Muscle layer of colon (tissue), 2 donors: ENCODE measurements around the gene GARNL3.

Experiments used
- H3K27ac ChIP-seq: one replicate; pipeline ENCODE4 v1.7.0; 2013; ENCODE audit warnings: low read depth, mild to moderate bottlenecking, low read length, moderate library complexity
- H3K27me3 ChIP-seq, 2 donors: one replicate each; pipeline ENCODE4 v1.7.0; 2013; ENCODE audit warnings: low read length in 2 of 2, mild to moderate bottlenecking in 2 of 2; ENCODE audit not compliant: insufficient read depth in 2 of 2, control insufficient read depth in 1 of 2
- H3K36me3 ChIP-seq: one replicate; pipeline ENCODE4 v1.7.0; 2013; ENCODE audit warnings: mild to moderate bottlenecking, low read length; ENCODE audit not compliant: insufficient read depth
- H3K4me1 ChIP-seq: one replicate; pipeline ENCODE4 v1.7.0; 2013; ENCODE audit warnings: mild to moderate bottlenecking, low read length; ENCODE audit not compliant: insufficient read depth
- H3K4me3 ChIP-seq, 2 donors: one replicate each; pipeline ENCODE4 v1.7.0; 2013; ENCODE audit warnings: low read length in 2 of 2, low read depth in 1 of 2, mild to moderate bottlenecking in 1 of 2, moderate library complexity in 1 of 2
- H3K9ac ChIP-seq: one replicate; pipeline ENCODE4 v1.7.0; 2013; ENCODE audit warnings: low read length
- H3K9me3 ChIP-seq: one replicate; pipeline ENCODE4 v1.7.0; 2013; ENCODE audit warnings: mild to moderate bottlenecking, low read length
- donor health status: abdominal sarcoma.
- donor health status: Adenocarcinoma of cecum.

GARNL3 gene

DNA sequence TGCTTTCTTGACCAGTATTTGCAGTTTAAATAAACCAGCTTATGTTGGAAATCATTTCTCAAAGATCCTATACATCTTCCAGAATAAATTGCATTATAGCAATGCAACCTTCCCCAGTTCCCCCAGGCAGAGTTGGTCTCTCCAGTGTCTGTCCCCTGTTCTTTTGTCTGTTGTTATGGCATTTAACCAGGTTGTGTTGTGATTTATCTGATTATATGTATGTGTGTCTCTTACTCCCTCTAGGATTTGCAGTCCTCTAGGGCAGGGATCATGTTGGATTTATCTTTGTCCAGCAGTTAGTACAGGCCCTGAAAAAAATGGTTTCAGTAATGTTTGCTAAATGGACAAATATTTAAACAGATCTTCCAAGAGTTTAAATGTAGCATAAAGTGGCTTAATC lies 17.3 kb downstream of the GARNL3 start:
- Histone ChIP-seq H3K27me3 (no peaks in the 10 kb centered on the region), H3K4me3 (no peak overlapping the region), H3K9me3 (no peaks in the 10 kb centered on the region), H3K27ac (no peak overlapping the region), H3K4me1 (no peaks in the 10 kb centered on the region), H3K9ac (no peak overlapping the region), H3K36me3 (no peaks in the 10 kb centered on the region)

DNA sequence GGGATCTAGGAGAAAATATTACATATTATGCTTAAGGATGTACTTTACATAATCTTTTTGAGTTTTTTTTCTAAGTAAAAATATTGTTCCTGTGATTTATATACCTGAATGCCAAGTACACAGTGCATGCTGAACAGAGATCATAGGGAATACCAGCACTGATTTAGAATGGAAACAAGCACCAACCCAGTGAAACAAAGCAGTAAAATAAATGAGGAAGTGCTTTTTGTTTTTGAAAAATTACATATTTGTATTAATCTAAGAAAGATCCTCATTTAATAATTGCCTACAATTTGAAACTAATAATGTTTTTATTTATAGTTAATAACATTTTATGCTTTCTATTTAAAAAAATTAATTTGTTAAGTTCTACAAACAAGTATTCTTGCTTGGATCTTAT lies 18.0 kb downstream of the GARNL3 start:
- Histone ChIP-seq H3K4me1 (no peaks in the 10 kb centered on the region), H3K27me3 (no peaks in the 10 kb centered on the region), H3K27ac (no peak overlapping the region), H3K4me3 (no peak overlapping the region), H3K9me3 (no peaks in the 10 kb centered on the region), H3K36me3 (no peaks in the 10 kb centered on the region), H3K9ac (no peak overlapping the region)

DNA sequence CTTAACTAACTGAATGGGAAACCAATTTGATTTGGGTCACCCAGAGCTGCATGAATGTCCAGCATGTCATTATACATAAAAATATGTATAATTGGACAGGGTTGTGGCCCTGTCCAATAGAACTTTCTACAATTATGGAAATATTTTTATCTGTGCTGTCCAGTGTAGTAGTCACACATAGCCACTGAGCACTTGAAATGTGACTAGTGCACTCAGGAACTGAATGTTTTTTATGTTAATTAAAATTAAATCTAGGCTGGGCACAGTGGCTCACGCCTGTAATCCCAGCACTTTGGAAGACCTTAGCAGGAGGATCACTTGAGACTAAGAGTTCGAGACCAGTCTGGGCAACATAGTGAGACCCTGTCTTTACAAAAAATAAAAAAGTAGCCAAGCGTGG lies 18.6 kb downstream of the GARNL3 start:
- H3K9ac ChIP-seq = no peak overlapping the region
- no peaks in the 10 kb centered on the region for H3K9me3 ChIP-seq
- no peaks in the 10 kb centered on the region for H3K27me3 ChIP-seq
- no peaks in the 10 kb centered on the region for H3K4me1 ChIP-seq
- no peaks in the 10 kb centered on the region for H3K36me3 ChIP-seq
- no peak overlapping the region for H3K4me3 ChIP-seq
- H3K27ac ChIP-seq = no peak overlapping the region

DNA sequence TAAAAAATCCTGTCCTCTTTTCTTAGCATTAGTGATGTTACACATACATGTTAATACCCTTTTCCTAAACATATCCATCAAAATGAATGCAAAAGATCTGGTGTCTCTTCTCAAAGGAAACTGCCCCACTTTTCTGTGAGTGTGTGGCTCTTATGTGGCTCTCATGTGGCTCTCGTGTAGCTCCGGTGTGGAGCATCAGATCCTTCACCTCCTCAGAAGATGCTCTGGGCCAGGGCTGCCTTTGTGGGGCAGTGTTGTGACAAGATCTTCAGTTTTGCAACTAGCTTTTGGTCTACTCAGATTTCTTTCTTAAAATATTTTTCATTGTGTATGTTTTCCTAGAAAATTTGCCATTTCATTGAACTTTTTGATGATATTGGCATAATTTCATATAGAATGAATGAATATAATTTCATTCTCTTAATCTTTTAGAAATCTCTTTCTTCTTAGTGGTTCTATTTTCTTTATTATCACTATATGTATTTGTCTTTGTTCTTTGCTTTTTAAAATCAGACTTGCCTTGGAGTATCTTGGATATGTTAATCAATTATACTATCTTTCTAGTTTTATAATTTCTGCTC lies 19.4 kb downstream of the GARNL3 start:
- H3K9ac ChIP-seq = no peak overlapping the region
- no peaks in the 10 kb centered on the region for H3K9me3 ChIP-seq
- no peaks in the 10 kb centered on the region for H3K27me3 ChIP-seq
- no peak overlapping the region for H3K4me3 ChIP-seq
- H3K36me3 ChIP-seq = no peaks in the 10 kb centered on the region
- no peak overlapping the region for H3K27ac ChIP-seq
- H3K4me1 ChIP-seq = no peaks in the 10 kb centered on the region

DNA sequence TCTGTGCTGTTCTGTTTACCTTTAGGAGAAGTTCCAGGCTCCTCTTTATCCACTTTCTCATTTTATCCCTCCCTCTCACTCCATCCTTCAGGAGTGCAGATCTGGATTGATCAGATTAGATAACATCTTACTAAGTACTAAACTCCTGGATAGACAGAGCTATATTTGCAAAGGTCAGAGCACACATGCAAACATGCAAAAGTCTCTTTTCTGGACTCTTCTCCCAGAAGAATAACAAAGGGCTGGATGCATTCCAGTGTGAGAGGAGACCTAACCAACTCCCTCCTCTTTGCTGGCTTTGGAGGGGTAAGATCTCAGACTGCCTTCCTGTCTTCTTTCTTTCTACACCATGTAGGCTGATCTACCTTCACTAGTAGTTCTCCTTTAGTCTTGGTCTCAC lies 21.4 kb downstream of the GARNL3 start:
- Histone ChIP-seq H3K4me1 (no peaks in the 10 kb centered on the region), H3K4me3 (no peak overlapping the region), H3K9me3 (no peaks in the 10 kb centered on the region), H3K27me3 (no peaks in the 10 kb centered on the region), H3K36me3 (no peaks in the 10 kb centered on the region), H3K27ac (no peak overlapping the region), H3K9ac (no peak overlapping the region)

DNA sequence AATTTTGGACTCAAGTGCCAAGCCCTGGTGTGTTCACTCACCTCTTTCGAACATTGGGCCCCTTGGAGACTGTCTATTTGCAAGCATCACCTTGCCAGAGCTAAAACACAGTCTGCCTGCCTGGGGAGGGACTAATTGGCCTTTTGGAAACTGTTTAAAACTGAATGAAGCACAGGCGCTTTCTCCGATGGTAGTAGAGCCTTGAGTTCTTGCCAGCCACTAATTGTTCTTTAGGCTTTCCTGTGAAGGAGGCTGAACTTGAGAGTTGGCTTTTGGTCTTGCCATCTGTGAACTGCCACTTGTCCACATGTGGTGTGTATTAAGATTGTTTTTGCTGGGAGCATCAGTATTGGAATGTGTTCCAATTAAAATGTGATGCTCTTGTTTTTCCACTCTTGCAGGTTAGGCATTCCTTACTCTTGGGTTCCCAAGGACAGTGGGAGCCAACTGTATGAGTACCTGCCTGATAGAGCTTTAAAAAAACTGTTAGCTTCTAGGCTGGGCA lies 26.0 kb downstream of the GARNL3 start:
- no peaks in the 10 kb centered on the region for H3K4me1 ChIP-seq
- no peak overlapping the region for H3K27ac ChIP-seq
- H3K9me3 ChIP-seq = no peaks in the 10 kb centered on the region
- H3K36me3 ChIP-seq = peaks cover 5% of the 10 kb centered on the region
- H3K27me3 ChIP-seq = no peaks in the 10 kb centered on the region
- no peak overlapping the region for H3K4me3 ChIP-seq
- no peak overlapping the region for H3K9ac ChIP-seq

DNA sequence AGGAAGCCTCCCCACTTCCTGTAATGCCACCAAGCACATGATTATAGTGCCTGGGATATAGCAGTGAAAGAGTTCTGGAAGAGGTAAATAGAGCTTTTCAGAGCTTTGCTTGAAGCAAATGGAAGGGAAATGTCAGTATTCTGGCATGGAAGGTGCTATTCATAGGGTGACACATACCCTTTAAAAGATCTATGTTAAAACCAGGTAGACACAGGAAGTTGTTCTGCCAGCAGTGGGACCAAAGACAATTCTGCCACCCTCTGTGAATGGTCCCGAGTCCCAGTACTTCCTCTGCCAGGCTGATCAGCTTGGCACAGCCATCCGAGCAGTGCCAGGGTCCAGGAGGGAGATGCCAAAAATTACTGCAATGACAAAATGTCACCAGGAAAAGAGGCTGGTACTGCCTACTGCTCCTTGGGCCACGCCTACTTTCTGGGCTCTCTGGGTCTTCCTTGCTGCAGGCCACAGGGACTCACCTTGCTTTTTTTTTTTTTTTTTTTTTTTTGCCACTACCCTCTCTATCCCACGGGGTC lies 26.7 kb downstream of the GARNL3 start:
- H3K36me3 ChIP-seq = peaks cover 5% of the 10 kb centered on the region
- no peaks in the 10 kb centered on the region for H3K27me3 ChIP-seq
- H3K4me1 ChIP-seq = no peaks in the 10 kb centered on the region
- no peak overlapping the region for H3K9ac ChIP-seq
- H3K4me3 ChIP-seq = no peak overlapping the region
- H3K9me3 ChIP-seq = no peaks in the 10 kb centered on the region
- no peak overlapping the region for H3K27ac ChIP-seq

DNA sequence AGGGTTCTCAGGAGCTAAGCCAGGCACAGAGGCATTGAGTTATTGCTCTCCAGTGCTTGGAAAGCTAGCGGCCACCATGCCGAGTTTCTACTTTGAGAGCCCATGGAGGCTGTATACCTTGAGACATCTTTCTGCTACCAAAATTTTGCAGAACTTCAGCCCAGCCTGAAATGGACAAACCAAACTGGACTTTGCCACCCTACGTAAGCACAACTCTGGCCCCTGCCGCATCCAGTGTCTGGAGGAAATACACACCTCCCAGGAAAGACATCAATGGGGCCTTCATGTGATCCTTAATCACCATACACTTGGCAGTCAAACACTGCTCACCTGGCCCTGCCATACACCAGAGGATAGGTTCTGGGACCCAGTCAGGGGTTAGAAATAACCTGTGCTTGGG lies 27.8 kb downstream of the GARNL3 start:
- Histone ChIP-seq H3K36me3 (peaks cover 5% of the 10 kb centered on the region), H3K9ac (no peak overlapping the region), H3K27ac (no peak overlapping the region), H3K4me1 (no peaks in the 10 kb centered on the region), H3K27me3 (no peaks in the 10 kb centered on the region), H3K4me3 (no peak overlapping the region), H3K9me3 (no peaks in the 10 kb centered on the region)

DNA sequence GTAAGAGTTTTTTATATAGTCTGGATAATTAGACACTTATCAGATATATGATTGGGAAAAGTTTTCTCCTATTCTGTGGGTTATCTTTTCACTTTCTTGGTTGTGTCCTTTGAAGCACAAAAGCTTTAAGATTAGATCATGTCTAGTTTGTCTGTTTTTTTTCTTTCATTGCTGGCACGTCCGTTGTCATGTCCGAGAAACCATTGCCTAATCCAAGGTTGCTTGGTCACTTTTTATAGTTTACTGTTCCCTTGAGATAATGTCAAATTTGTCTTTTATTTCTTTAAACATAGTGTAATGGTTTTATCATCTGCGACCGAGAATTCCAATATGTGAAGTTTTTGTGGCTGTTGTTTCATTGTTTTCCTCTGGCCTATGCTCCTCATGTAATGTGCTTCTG lies 28.8 kb downstream of the GARNL3 start:
- no peak overlapping the region for H3K4me3 ChIP-seq
- no peaks in the 10 kb centered on the region for H3K9me3 ChIP-seq
- no peak overlapping the region for H3K27ac ChIP-seq
- peaks cover 5% of the 10 kb centered on the region for H3K36me3 ChIP-seq
- no peak overlapping the region for H3K9ac ChIP-seq
- no peaks in the 10 kb centered on the region for H3K27me3 ChIP-seq
- no peaks in the 10 kb centered on the region for H3K4me1 ChIP-seq

DNA sequence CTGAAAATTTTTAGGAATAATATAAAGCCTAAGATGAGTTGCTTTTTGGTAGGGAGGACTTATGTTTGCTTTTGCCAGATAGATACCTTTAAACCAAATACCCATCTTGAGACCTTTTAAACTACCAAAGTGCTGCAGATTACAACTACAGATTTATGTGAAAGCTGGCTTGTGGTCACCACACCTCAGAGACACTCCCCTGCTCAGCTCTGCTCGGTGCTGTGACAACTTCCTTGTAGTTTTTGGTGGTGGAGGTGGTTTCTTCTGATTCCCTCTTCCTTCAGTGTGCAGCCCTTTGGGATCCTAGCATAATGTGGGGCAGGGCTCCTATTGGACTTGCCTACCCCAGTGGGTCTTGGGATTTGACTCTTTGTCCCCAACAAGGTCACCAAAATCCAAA lies 29.2 kb downstream of the GARNL3 start:
- H3K4me1 ChIP-seq = no peaks in the 10 kb centered on the region
- no peaks in the 10 kb centered on the region for H3K27me3 ChIP-seq
- H3K27ac ChIP-seq = no peak overlapping the region

DNA sequence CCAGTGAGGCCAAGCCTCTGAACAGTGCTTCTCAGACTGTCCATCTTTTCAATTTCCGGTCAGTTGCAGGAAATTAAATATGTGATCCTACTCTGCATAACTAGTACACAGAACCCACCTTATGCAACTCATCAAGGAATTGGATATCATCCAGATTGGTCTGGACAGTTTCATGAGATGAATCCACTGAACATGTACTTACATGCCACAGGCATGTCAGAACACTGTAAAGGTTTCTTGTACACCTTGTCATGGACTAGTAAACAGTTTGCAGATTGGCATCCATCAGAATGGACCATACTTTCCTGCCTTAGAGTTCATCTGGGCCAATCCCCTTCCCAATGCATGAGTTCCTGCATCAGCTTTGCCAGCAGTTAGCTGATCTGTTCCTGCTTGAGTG lies 30.4 kb downstream of the GARNL3 start:
- Histone ChIP-seq H3K4me1 (no peaks in the 10 kb centered on the region), H3K4me3 (no peak overlapping the region), H3K9me3 (no peaks in the 10 kb centered on the region), H3K27me3 (no peaks in the 10 kb centered on the region), H3K36me3 (peaks cover 5% of the 10 kb centered on the region), H3K9ac (no peak overlapping the region), H3K27ac (no peak overlapping the region)

More for the DNA sequence above, 29.2 kb downstream of the GARNL3 start:
- peaks cover 5% of the 10 kb centered on the region for H3K36me3 ChIP-seq
- no peak overlapping the region for H3K9ac ChIP-seq
- no peak overlapping the region for H3K4me3 ChIP-seq
- H3K9me3 ChIP-seq = no peaks in the 10 kb centered on the region

DNA sequence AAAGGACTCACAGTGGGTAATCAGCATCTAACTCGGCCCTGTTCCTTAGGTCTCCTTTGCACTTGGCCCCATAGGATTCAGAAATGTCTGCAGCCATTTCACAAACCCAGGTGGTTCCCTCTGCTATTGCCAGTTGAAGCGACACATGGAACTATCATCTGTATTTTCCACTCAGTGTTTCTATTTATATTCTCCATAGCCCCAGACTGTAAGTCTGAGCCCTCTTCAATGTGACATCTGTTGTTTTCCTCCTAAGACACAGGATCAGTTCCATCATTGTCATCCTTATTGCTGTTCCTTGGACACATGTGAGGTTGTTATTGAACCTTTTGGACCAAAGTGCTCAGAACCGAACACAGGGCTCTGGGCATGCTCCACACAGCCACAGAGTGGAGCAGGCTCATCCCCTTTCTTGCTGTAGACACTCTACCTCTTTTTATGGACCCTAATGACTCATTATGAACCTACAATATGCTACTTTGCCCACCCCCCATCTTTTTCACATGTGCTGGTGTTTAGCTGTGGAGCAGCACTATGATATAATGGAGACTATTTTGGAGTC lies 36.4 kb downstream of the GARNL3 start:
- H3K36me3 ChIP-seq = no peaks in the 10 kb centered on the region
- no peaks in the 10 kb centered on the region for H3K4me1 ChIP-seq
- H3K9me3 ChIP-seq = no peaks in the 10 kb centered on the region
- no peak overlapping the region for H3K9ac ChIP-seq
- H3K27ac ChIP-seq = no peak overlapping the region
- no peak overlapping the region for H3K4me3 ChIP-seq
- no peaks in the 10 kb centered on the region for H3K27me3 ChIP-seq
